Measurements from ENCODE around the gene DCAF15. TPM values are rescaled to one million over a fixed set of nuclear protein-coding genes. Genes with fewer than 3 reads are reported as not detected.
"Not testable (repeated sequence)": the region's sequence is repeated elsewhere in the genome, so short reads cannot be mapped to it uniquely, and the experiment has no call there.

The DCAF15 gene
- total RNA-seq, 1 donor from 2014 or later, result 18.2 TPM

DNA sequence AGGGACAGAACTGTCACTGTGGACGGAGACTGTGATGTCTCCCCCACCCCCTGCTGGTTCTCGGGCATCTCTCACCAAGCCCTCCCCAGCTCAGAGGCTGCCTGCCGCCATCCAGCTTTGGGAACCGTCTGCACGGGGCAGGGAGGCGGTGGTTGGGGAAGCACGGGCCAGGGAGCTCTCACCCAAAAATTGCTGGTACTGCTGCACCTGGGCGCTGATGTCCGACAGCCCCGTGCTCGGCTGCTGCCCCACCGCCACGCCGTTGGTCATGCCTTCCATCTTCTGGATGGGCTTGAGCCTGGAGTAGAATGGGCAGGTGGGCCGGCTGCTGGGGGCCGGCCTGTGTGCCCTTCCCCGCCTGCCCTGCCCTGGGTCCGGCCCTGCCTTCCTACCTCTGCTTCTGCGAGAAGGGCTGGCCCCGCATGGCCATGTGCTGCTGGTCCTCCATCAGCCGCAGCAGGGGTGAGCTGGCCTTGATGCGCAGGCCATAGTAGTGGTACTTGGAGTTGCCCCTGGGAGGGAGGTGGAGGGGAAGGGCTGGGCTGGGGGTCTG lies 16.1 kb downstream of the DCAF15 start:
- intact Hi-C loops (cut with micrococcal nuclease), result no loop called here
- ATAC-seq (no peak), DNase-seq (no peak)

DNA sequence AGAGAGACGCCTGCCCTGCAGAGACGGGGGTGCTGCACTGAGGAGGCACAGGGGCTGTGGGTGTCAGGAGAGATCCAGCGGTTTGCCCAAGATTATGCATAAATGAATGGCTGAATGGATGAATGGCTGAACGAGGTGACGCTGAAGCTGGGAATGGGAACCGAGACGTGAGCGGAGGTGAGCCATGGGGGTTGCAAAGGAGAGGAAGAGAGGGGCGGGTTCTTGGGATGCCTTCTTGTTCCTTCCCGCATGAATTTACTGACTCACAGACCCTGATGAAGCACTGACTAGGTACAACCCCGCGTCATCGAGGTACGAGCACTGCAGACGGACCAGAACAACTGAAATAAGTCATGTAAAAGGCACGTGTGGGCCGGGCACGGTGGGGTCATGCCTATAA lies 16.7 kb downstream of the DCAF15 start:
- intact Hi-C loops (cut with micrococcal nuclease), result no loop called here
- DNase-seq (no peak), ATAC-seq (no peak)

- DNase-seq, result no peak
- no peak for ATAC-seq
- intact Hi-C loops (cut with micrococcal nuclease), result no loop called here
Measured at GRCh38 chr19:13969897-13970296, 17.6 kb downstream of the DCAF15 start.

DNA sequence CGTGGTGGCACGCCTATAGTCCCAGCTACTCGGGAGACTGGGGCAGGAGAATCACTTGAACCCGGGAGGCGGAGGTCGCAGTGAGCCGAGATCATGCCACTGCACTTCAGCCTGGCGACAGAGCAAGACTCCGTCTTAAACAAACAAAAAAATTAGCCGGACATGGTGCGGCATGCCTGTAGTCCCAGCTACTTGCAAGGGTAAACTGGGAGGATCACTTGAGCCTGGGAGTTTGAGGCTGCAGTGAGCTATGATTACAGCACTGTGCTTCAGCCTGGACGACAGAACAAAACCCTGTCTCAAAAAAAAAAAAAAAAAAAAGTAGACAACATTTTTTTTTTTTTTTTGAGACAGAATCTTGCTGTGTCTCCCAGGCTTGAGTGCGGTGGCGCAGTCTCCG lies 19.6 kb downstream of the DCAF15 start:
- DNase-seq; ATAC-seq; intact Hi-C loops (cut with micrococcal nuclease): not testable (repeated sequence)

DNA sequence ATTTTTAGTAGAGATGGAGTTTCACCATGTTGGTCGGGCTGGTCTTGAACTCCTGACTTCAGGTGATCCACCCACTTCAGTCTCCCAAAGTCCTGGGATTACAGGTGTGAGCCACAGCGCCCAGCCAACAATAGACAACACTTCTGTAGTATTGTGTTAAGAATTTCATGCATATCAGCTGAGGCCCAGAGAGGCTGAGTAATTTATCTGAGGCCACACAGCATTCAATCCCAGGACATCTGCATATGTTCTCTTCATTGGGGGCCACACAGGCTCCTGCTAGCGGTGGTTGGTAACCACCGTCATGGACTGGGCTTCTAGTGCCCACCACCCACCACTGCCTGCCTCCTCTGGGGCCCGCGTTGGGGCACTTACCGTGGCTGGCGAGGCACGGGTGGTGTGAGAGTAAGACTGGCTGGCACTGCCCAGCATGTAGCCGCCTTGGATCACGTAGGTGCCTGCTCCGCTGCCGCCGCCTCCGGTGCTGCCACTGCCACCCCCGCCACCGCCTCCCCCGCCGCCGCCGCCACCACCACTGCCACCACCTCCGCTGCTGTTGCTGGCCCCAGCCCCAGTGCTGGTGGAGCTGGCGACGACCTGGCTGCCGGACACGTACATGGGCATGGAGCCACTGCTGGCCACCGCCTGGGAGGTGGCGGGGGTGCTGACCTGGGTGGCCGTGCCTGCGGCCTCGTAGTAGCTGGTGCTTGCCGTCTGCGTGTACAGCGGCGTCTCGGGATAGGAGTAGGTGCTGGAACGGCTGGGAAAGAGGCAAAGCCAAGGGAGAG lies 20.3 kb downstream of the DCAF15 start:
- DNase-seq (no peak), ATAC-seq (no peak)
- intact Hi-C loops (cut with micrococcal nuclease), result no loop called here

- intact Hi-C loops (cut with micrococcal nuclease); DNase-seq; ATAC-seq: not testable (repeated sequence)
Measured at GRCh38 chr19:13973479-13973878, 21.2 kb downstream of the DCAF15 start.

GRCh38 chr19:13974073-13974472 lies 21.8 kb downstream of the DCAF15 start:
- no peak for ATAC-seq
- intact Hi-C loops (cut with micrococcal nuclease), result no loop called here
- no peak for DNase-seq

GRCh38 chr19:13975870-13976269 lies 23.6 kb downstream of the DCAF15 start:
- ATAC-seq (peak; percentile 62), DNase-seq (peak; percentile 64)
- intact Hi-C loops (cut with micrococcal nuclease), result no loop called here

DNA sequence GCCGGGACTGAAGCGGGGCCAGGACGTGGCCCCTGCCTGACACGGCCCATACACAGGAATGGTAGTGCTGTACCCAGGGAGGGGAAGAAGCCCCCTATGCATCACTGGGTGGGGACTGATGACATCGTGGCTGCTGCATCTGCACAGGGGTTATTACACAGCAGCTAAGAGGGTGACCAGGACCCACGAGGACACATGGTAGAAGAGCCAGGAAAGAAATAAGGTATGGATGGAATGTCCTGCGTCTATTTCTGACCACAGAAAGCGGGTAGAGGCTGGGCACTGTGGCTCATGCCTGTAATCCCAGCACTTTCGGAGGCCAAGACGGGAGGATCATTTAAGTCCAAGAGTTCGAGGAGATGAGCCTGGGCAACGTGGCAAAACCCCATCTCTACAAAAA lies 24.1 kb downstream of the DCAF15 start:
- intact Hi-C loops (cut with micrococcal nuclease), result no loop called here
- ATAC-seq (peak; percentile 60), DNase-seq (no peak)

- ATAC-seq, result no peak
- intact Hi-C loops (cut with micrococcal nuclease), result no loop called here
Measured at GRCh38 chr19:13977803-13978202, 25.5 kb downstream of the DCAF15 start.

GRCh38 chr19:13978351-13979243 lies 26.3 kb downstream of the DCAF15 start:
- intact Hi-C loops (cut with micrococcal nuclease), result no loop called here
- DNase-seq (peak; percentile 92), ATAC-seq (peak; percentile 83)

More at GRCh38 chr19:13977803-13978202, 25.5 kb downstream of the DCAF15 start:
- DNase-seq, result no peak

DNA sequence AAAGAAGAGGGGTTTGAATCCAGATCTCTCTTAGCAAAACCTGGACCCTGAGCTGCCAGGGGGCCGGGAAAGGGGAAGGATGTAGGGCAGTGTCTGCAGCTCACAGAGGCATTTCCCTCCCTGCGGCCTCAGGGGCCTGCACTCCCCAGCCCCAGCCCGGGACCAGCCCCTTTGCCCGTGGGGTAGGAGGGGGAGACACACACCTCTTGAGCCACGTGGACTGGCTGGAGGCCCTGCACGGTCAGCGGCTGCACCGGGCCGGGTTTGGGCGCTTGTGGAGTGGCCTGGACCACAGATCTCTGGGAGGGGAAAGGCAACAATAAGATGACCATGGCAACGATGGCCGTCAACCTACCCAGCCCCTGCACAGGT lies 26.9 kb downstream of the DCAF15 start:
- ATAC-seq, result no peak
- no peak for DNase-seq
- intact Hi-C loops (cut with micrococcal nuclease), result no loop called here

DNA sequence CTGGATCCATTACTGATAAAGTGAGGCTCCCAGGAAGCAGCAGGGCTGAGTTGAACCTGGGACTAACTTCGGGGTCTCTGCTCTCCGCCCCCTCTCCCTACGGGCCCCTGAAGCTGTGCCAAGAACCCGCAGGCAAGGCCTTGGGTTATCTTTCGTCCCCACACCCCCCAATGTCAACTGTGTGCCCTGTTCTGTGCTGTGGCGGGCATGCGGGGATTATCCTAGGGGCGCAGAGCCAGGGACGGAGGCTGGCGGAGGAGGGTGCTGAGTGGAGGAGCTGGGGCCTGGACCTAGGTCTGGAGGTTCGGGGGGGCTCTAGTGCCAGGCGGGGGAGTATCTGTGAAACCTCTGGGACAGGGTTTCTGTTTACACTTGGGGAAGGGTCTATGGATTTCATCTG lies 27.4 kb downstream of the DCAF15 start:
- no peak for DNase-seq

DNA sequence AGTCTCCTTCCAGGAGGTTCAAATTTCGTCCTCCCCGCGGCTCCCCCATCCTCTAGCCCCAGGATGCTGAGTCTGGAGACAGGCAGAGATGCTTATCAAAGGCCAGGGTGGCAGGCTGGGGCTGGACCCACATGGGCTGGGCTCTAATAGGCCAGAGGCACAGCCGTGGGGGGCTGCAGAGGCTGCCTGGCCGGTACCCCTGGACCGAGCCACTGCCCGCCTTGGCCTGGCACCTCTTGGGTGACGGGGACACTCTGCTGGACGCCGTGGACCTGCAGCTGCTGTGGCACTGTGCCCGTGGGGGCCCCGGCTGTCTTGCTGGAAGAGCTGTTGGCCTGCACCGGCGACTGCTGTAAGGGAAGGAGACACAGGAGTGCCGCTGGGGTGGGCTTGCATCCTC lies 28.0 kb downstream of the DCAF15 start:
- ATAC-seq (no peak), DNase-seq (no peak)
- intact Hi-C loops (cut with micrococcal nuclease), result no loop called here

More for the DNA sequence above, 27.4 kb downstream of the DCAF15 start:
- intact Hi-C loops (cut with micrococcal nuclease), result no loop called here
- no peak for ATAC-seq

- no peak for DNase-seq
- intact Hi-C loops (cut with micrococcal nuclease), result no loop called here
- ATAC-seq, result no peak
Measured at GRCh38 chr19:13981021-13981420, 28.7 kb downstream of the DCAF15 start.

DNA sequence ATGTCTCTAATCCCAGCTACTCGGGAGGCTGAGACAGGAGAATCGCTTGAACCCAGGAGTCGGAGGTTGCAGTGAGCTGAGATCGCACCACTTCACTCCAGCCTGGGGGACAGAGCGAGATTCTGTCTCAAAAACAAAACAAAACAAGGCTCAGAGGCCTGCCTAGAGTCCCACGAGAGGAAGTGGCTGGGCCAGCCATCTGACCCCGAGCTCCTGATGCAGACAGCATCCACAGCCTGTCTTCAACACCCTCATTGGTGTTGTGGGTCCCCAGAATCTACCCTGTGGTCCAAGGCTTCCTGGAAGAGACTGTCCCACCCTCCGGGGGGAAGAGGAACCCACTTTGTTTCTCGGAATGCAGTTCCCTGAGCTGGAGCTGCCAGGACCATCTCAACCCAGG lies 29.2 kb downstream of the DCAF15 start:
- no peak for ATAC-seq
- intact Hi-C loops (cut with micrococcal nuclease), result no loop called here
- no peak for DNase-seq

DNA sequence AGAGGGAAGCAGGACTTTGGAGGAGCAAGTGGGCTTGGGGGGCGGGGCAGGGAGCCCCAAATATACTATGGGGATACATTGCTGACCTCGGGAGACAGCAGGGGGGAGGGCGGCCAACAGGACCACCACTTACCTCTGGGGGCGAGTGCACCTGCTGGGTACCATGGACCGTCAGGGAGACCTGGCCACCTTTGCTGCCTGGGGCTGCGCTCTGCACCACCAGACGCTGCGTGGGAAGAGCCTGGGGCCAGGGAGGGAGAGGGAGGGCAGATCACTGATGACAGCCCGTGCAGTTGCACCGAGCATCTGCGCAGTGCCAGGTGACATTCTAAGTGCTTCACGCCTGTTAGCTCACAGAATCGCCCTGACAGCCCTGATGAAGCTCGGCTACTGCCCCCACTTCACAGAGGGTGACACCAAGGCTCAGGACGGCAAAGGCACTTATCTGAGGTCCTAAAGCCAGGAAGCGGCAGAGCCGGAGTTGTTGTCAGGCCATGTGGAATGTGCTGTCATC lies 29.7 kb downstream of the DCAF15 start:
- ATAC-seq, result no peak
- no peak for DNase-seq
- intact Hi-C loops (cut with micrococcal nuclease), result no loop called here

DNA sequence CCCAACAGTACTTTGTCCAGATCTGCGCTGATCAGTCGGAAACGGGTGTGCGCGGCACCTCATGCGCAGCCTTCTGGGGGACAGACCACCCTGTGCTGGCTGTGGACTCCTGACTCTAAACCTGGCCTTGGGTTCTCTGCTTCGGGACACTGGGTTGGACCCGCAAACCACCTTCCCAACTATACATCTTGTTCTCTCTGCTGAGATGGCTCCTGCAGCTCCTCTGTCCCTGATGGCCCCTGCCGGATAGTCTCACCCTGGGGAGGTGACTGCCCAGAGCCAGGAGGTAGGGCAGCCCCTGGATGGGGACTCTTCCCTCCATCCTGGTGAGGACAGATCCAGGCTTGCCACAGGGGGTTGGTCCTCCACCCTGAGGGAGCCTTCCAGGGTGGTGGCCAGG lies 30.5 kb downstream of the DCAF15 start:
- DNase-seq, result no peak
- intact Hi-C loops (cut with micrococcal nuclease), result no loop called here

DNA sequence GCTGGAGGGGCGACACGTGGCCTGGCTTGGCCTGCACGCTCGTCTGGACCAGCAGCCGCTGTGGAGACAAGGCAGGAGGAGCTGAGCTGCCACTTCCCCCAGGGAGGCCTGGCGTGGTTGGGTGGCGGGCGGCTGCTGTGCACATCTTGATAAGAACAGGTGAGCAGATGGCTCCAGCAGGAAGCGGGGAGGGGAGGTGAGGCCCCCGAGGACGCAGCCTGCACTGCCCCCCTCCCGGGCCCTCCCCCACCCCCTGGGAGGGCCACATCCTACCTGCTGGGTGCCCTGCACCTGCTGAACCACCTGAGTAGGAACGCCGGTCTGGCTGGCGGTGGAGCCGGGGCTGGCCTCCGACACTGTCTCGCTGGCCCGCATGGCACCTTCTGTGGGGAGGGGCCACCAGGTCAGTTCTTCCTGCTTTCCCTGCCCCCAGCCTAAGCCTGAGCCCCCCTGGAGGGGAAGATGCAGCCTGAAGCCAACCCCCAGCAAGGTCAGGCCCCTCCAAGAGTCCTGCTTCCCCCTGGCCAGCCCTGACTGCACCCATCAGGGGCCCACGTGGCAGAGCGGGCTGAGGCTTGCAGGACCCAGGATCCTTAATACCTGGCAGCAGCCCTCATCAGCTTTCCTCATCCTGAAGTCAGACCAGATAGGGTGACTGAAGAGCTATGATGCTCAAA lies 31.0 kb downstream of the DCAF15 start:
- ATAC-seq (no peak), DNase-seq (no peak)
- intact Hi-C loops (cut with micrococcal nuclease), result no loop called here

More for the DNA sequence above, 30.5 kb downstream of the DCAF15 start:
- ATAC-seq, result no peak
